ENCODE results near the gene BCL7C.

- TF ChIP-seq CTCF (IDR thresholded peaks at IDR 0.05; ENCODE audit: low read depth, low read length, poor library complexity, severe bottlenecking) = no peak
- TF ChIP-seq EZH2phosphoT487 (IDR thresholded peaks at IDR 0.05; ENCODE audit: borderline replicate concordance, low read length) = no peak
These were observed 30.4 kb upstream of the BCL7C start for GRCh38 chr16:30924076-30924912.
